GM21786 (cell line): ENCODE results near the gene APOBEC3C.
"Not testable (repeated sequence)": the region's sequence is repeated elsewhere in the genome, so short reads cannot be mapped to it uniquely, and the experiment has no call there.

Experiments used
- ATAC-seq: cut with Tn5 transposase; IDR thresholded peaks from one replicate; pipeline ENCODE4 v1.9.1; 2021; ENCODE audit not compliant: unreplicated experiment

The APOBEC3C gene

DNA sequence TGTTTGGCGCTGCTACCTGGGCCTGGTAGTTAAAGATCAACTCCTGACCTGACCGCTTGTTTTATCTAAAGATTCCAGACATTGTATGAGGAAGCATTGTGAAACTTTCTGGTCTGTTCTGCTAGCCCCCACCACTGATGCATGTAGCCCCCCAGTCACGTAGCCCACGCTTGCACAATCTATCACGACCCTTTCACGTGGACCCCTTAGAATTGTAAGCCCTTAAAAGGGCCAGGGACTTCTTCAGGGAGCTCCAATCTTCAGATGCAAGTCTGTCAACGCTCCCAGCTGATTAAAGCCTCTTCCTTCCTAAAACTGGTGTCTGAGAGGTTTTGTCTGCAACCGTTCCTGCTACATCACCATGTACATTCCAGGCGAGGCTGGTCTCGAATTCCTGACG is 41.6 kb downstream of the APOBEC3C start:
- ATAC-seq: no peak

- ATAC-seq: not testable (repeated sequence)
Measured at GRCh38 chr22:39061290-39061689, 47.2 kb downstream of the APOBEC3C start.

- ATAC-seq: not testable (repeated sequence)
Measured at GRCh38 chr22:39061951-39062350, 47.9 kb downstream of the APOBEC3C start.

DNA sequence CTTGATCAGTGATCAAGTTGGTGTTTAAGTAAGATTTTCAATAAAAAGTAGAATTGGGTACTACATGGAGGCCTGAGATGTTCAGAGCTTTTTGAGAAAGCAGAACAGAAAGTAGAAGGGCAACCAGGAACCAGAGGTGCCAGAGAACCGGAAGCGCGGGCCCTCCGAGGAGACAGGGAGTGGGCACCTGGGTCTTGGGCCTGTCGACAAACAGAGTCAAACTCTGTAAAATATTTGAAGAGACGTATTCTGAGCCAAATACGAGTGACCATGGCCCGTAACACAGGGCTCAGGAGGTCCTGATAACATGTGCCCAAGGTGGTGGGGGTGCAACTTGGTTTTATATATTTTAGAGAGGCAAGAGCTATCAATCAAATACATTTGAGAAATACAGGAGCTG is 49.8 kb downstream of the APOBEC3C start:
- ATAC-seq: peak; percentile 43

DNA sequence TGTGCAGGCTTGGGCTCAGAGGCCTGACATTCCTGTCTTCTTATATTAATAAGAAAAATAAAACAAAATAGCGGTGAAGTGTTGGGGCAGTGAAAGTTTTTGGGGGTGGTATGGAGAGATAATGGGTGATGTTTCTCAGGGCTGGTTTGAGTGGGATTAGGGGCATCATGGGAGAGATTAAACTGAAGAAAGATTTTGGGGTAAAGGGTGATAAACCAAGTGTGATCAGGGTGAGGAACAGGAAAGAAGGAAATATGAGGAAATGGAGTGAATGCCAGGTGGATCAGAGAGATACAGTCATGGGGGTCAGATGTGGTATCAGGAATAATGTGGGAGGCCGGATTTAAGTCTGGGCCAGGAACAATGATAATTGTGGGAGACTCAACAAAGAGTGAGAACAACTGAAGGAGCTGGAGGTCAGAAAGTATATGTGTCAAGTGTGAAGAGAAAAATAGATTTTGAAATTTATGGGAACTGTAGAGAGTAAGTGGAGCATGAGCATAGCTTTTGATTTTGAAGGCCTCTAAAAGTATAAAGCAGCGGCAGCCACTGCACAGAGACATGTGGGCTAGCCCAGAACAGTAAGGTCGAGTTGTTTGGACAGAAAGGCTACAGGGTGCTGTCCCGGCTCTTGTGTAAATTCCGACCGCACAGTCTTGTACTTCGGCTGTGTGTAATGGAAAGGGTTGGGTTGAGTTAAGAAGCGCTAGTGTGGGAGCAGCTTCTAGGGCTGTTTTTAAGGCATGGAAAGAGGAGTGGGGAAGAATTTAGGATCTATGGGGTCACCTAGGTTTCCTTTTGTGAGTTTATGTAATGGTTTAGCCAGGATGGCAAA is 52.6 kb downstream of the APOBEC3C start:
- not testable (repeated sequence) for ATAC-seq

- no peak for ATAC-seq
Measured at GRCh38 chr22:39068033-39068785, 54.2 kb downstream of the APOBEC3C start.
